ENCODE results near the gene NMRAL1.

NMRAL1 gene

DNA sequence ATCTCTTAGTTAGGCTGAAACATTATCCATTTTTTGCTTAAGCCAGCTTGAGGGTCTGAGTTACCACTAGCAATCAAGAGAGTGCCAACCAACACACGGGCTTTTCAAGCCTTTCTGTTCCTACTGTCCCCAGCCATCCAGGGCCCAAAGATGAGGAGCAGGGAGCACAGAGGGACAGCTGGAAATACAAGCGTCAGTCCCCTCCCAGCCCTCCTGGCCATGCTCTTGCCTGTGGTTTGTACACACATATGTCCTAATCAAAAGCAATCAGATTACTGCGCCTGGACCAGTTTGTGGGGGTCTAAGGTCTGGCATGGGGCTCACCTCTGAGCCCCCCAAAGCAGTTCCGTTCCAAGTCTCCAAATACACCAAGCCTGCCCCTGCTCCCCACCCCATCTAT lies 61.6 kb downstream of the NMRAL1 start:
- H3K36me3 ChIP-seq: peaks cover 2% of the 10 kb centered on the region

DNA sequence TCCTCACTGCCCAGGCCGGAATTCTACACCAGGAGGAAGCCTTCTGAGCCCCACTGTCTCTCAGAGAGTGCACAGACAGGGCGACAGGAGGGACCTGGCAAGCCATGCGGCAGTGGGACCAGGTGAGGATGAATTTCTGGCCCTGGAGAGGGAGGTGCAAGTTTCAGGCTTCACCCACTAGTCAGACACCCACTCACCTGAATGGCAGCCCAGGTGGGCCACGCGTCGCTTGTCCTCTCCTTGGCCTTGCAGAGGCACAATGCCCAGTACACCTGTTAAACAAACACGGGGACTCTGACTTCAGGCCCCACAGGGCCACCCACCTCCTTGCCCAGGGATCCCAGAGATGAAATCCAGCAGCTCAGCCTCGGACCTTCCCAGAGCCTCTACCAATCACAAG lies 62.3 kb downstream of the NMRAL1 start:
- H3K4me3 ChIP-seq (ENCODE audit: low read depth, low read length): no peak overlapping the region
- no peak overlapping the region for H3K27ac ChIP-seq
- no peak for DNase-seq
- H3K9me3 ChIP-seq (ENCODE audit: severe bottlenecking): no peaks in the 10 kb centered on the region
- TF ChIP-seq, protein P1, sequence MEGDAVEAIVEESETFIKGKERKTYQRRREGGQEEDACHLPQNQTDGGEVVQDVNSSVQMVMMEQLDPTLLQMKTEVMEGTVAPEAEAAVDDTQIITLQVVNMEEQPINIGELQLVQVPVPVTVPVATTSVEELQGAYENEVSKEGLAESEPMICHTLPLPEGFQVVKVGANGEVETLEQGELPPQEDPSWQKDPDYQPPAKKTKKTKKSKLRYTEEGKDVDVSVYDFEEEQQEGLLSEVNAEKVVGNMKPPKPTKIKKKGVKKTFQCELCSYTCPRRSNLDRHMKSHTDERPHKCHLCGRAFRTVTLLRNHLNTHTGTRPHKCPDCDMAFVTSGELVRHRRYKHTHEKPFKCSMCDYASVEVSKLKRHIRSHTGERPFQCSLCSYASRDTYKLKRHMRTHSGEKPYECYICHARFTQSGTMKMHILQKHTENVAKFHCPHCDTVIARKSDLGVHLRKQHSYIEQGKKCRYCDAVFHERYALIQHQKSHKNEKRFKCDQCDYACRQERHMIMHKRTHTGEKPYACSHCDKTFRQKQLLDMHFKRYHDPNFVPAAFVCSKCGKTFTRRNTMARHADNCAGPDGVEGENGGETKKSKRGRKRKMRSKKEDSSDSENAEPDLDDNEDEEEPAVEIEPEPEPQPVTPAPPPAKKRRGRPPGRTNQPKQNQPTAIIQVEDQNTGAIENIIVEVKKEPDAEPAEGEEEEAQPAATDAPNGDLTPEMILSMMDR (IDR thresholded peaks at IDR 0.05; ENCODE audit: low read depth, low read length): no peak
- H3K36me3 ChIP-seq: peaks cover 2% of the 10 kb centered on the region
- no peaks in the 10 kb centered on the region for H3K27me3 ChIP-seq (ENCODE audit: insufficient read depth, low read depth, severe bottlenecking)

More for the DNA sequence above, 61.6 kb downstream of the NMRAL1 start:
- DNase-seq: no peak
- Histone ChIP-seq H3K27ac (no peak overlapping the region), H3K9me3 (ENCODE audit: severe bottlenecking) (no peaks in the 10 kb centered on the region), H3K27me3 (ENCODE audit: insufficient read depth, low read depth, severe bottlenecking) (no peaks in the 10 kb centered on the region), H3K4me3 (ENCODE audit: low read depth, low read length) (no peak overlapping the region)
- TF ChIP-seq, protein P1 (IDR thresholded peaks at IDR 0.05; ENCODE audit: low read depth, low read length): no peak

Data from WERI-Rb-1 (cell line).